GM12878 (cell line): ENCODE data around the gene DCTPP1.

ENCODE experiments used
- CTCF ChIP-seq, 3 experiments: IDR thresholded peaks in 2 of 3; conservative IDR thresholded peaks in 1 of 3; 2 replicates each; pipeline ENCODE4 v1.5.1; 2011; ENCODE audit warnings: low read depth in 3 of 3, low read length in 3 of 3, mild to moderate bottlenecking in 3 of 3, control low read depth in 2 of 3, moderate library complexity in 2 of 3, inconsistent platforms in 1 of 3, mixed read lengths in 1 of 3; ENCODE audit not compliant: control insufficient read depth in 2 of 3, insufficient read depth in 1 of 3; ENCODE audit errors: extremely low read depth in 1 of 3
- KDM1A ChIP-seq: fragments of 200-600 bp; sonication (generic); IDR thresholded peaks from 2 replicates; pipeline ENCODE4 v1.6.1; 2016; ENCODE audit warnings: borderline replicate concordance
- RAD51 ChIP-seq: fragments of 450-650 bp; IDR thresholded peaks from 2 replicates; pipeline ENCODE4 v1.6.1; 2016; ENCODE audit warnings: moderate library complexity, mild to moderate bottlenecking, inconsistent platforms
- RUNX3 ChIP-seq: IDR thresholded peaks from 2 replicates; pipeline ENCODE4 v1.6.1; 2012; ENCODE audit warnings: low read length, inconsistent platforms
- SMAD1 ChIP-seq: fragments of 450-650 bp; IDR thresholded peaks from 2 replicates; pipeline ENCODE4 v1.6.1; 2018; ENCODE audit warnings: mild to moderate bottlenecking, low read depth; ENCODE audit not compliant: partially characterized antibody
- SUPT20H ChIP-seq: IDR thresholded peaks from 2 replicates; pipeline ENCODE4 v1.6.1; 2011; ENCODE audit warnings: low read depth, mild to moderate bottlenecking, low read length, moderate library complexity, borderline replicate concordance; ENCODE audit not compliant: control insufficient read depth
- USF1 ChIP-seq: IDR thresholded peaks from 2 replicates; pipeline ENCODE4 v1.6.1; 2011; ENCODE audit warnings: borderline replicate concordance, low read depth, mild to moderate bottlenecking, moderate library complexity, mixed read lengths, low read length; ENCODE audit not compliant: insufficient read depth; ENCODE audit errors: extremely low read length
- YY1 ChIP-seq: IDR thresholded peaks from 2 replicates; pipeline ENCODE4 v1.6.1; 2011; ENCODE audit warnings: low read depth, mild to moderate bottlenecking, low read length

GRCh38 chr16:30472328-30472942 lies 42.6 kb upstream of the DCTPP1 start, which contains the start of gene ITGAL:
- no peak for TF ChIP-seq SUPT20H
- peak; percentile 76 for TF ChIP-seq YY1
- peak; percentile 36 for TF ChIP-seq RAD51
- TF ChIP-seq KDM1A = peak; percentile 55; the same call in 1 of the 2 replicates
- TF ChIP-seq USF1 = no peak
- TF ChIP-seq CTCF (IDR thresholded peaks at IDR 0.05 in 2 of 3, conservative IDR thresholded peaks at IDR 0.05 in 1 of 3; ENCODE audit: control insufficient read depth in 2 of 3, extremely low read depth in 1 of 3, insufficient read depth in 1 of 3, low read depth in 3 of 3, low read length in 3 of 3) = no peak
- peak; percentile 83 for TF ChIP-seq SMAD1
- peak; percentile 99 for TF ChIP-seq RUNX3
